Measurements from ENCODE around the gene ICA1. TPM values are rescaled to one million over a fixed set of nuclear protein-coding genes. Genes with fewer than 3 reads are reported as not detected.

The ICA1 gene
- polyA plus RNA-seq, 2 of the 4 experiments (the other 2 are of a cell fraction), result 0.66 to 2.0 TPM

GRCh38 chr7:8295638-8296361, 33.8 kb upstream of the ICA1 start:
- H3K27ac ChIP-seq, result no peak overlapping the region
- H3K9me3 ChIP-seq, result no peaks in the 10 kb centered on the region
- ChIA-PET CTCF (interaction anchor here (0.6 to 2.5 kb wide), 22 partner anchors 9 to 1192 kb away, joined by 3 to 13 read pairs (median 4); partner anchors contain the start of gene ICA1), POLR2A (interaction anchor here (1.2 to 1.4 kb wide), 2 partner anchors 64 to 328 kb away, joined by 3 to 4 read pairs; partner anchors contain the start of gene GLCCI1)
- H3K4me1 ChIP-seq, result no peaks in the 10 kb centered on the region
- no peak overlapping the region for H3K4me2 ChIP-seq
- DNase-seq (ENCODE audit: low read depth in 1 of 2, low spot score in 1 of 2) (peak; percentile 64 to 89), ATAC-seq (peak; percentile 97 to 98), FAIRE-seq (peak; percentile 51)
- 10% methylated on average over 6 of the region's 6 CpGs for WGBS (ENCODE audit: missing lambda C conversion rate)
- TF ChIP-seq BCL3 (IDR thresholded peaks at IDR 0.05), result no peak
- peak; percentile 83 to 85 for TF ChIP-seq RAD21 (conservative IDR thresholded peaks at IDR 0.05 in 1 of 2, IDR thresholded peaks at IDR 0.05 in 1 of 2)
- peak; percentile 65 for TF ChIP-seq SMC3 (IDR thresholded peaks at IDR 0.05)
- no peak for TF ChIP-seq CEBPB (IDR thresholded peaks at IDR 0.05)
- no peak for TF ChIP-seq ZNF302 (CRISPR knock-in tag; IDR thresholded peaks at IDR 0.05)
- TF ChIP-seq PHF8 (IDR thresholded peaks at IDR 0.05; ENCODE audit: borderline replicate concordance, low read depth), result no peak
- no peak for TF ChIP-seq POLR2AphosphoS2 (conservative IDR thresholded peaks at IDR 0.05; ENCODE audit: low read length)
- no peak for TF ChIP-seq JUNB (IDR thresholded peaks at IDR 0.05)
- no peak for TF ChIP-seq ZSCAN20 (CRISPR knock-in tag; IDR thresholded peaks at IDR 0.05)
- no peak for TF ChIP-seq USF2 (IDR thresholded peaks at IDR 0.05)
- TF ChIP-seq CHD2 (IDR thresholded peaks at IDR 0.05; ENCODE audit: low read length, partially characterized antibody), result no peak
- no peak for TF ChIP-seq CHD4 (IDR thresholded peaks at IDR 0.05; ENCODE audit: borderline replicate concordance)
- TF ChIP-seq BHLHE40 (IDR thresholded peaks at IDR 0.05; ENCODE audit: low read depth, low read length), result no peak
- TF ChIP-seq CTCF (IDR thresholded peaks at IDR 0.05), result peak; percentile 85
- no peak overlapping the region for H3K4me3 ChIP-seq

GRCh38 chr7:8291397-8292141, 29.6 kb upstream of the ICA1 start:
- no peak overlapping the region for H3K27ac ChIP-seq
- H3K4me3 ChIP-seq, result no peak overlapping the region
- ATAC-seq, result no peak
- H3K4me1 ChIP-seq, result no peaks in the 10 kb centered on the region
- FAIRE-seq, result no peak
- WGBS (ENCODE audit: missing lambda C conversion rate), result 60% methylated on average over 3 of the region's 3 CpGs
- H3K9me3 ChIP-seq, result no peaks in the 10 kb centered on the region
- DNase-seq (ENCODE audit: low read depth in 1 of 2, low spot score in 1 of 2), result no peak
- ChIA-PET POLR2A (no interaction called here), CTCF (no interaction called here)
- TF ChIP-seq TP53 (CRISPR knock-in tag; IDR thresholded peaks at IDR 0.05) (no peak), RARB (CRISPR knock-in tag; IDR thresholded peaks at IDR 0.05) (no peak)
- H3K4me2 ChIP-seq, result no peak overlapping the region

GRCh38 chr7:8290645-8291308, 28.8 kb upstream of the ICA1 start:
- Histone ChIP-seq H3K9me3 (no peaks in the 10 kb centered on the region), H3K27ac (no peak overlapping the region), H3K4me2 (no peak overlapping the region), H3K4me3 (no peak overlapping the region), H3K4me1 (no peaks in the 10 kb centered on the region)
- CTCF ChIA-PET, result no interaction called here
- POLR2A ChIA-PET, result no interaction called here
- no peak for TF ChIP-seq JUNB (IDR thresholded peaks at IDR 0.05)
- TF ChIP-seq HOXB13 (CRISPR knock-in tag; IDR thresholded peaks at IDR 0.05; ENCODE audit: low read depth), result no peak
- TF ChIP-seq KDM1A (IDR thresholded peaks at IDR 0.05; ENCODE audit: low read depth), result no peak
- TF ChIP-seq RAD21 (conservative IDR thresholded peaks at IDR 0.05 in 1 of 2, IDR thresholded peaks at IDR 0.05 in 1 of 2), result no peak
- TF ChIP-seq RCOR1 (IDR thresholded peaks at IDR 0.05; ENCODE audit: low read depth, low read length), result no peak
- no peak for TF ChIP-seq EHF (CRISPR knock-in tag; IDR thresholded peaks at IDR 0.05)
- TF ChIP-seq ZC3H11A (IDR thresholded peaks at IDR 0.05), result no peak
- no peak for TF ChIP-seq GATA3 (IDR thresholded peaks at IDR 0.05; ENCODE audit: borderline replicate concordance)
- TF ChIP-seq SREBF2 (IDR thresholded peaks at IDR 0.05), result no peak
- no peak for DNase-seq (ENCODE audit: low read depth in 1 of 2, low spot score in 1 of 2)
- ATAC-seq, result no peak
- 27% methylated on average over 3 of the region's 3 CpGs for WGBS (ENCODE audit: missing lambda C conversion rate)
- FAIRE-seq, result no peak
